Activated CD4-positive, alpha-beta T cell treated with anti-CD3 and anti-CD28 coated beads, Interleukin-2, amount 10 ng/mL, durations not matched to agents 7 days and 5 days (primary cell): ENCODE measurements around the gene AGAP3. TPM values are rescaled to one million over a fixed set of nuclear protein-coding genes. Genes with fewer than 3 reads are reported as not detected.

Source experiments
- CTCF ChIA-PET: fragments of 350-600 bp; sonication (Branson Sonifier 250); formaldehyde crosslinking; loops from one replicate; lab custom pipeline; 2021; ENCODE audit warnings: antibody characterized with exemption; lab: Charles Lee
- POLR2A ChIA-PET: fragments of 350-600 bp; sonication (Branson Sonifier 250); formaldehyde crosslinking; loops from one replicate; lab custom pipeline; 2021; ENCODE audit warnings: antibody characterized with exemption; lab: Charles Lee
- DNase-seq: peaks from one replicate; pipeline ENCODE4 v3.0.0-alpha.2; 2020
- H3K27ac Mint-ChIP-seq: one replicate; pipeline ENCODE4 v1.8.0; 2021; ENCODE audit warnings: mild to moderate bottlenecking, moderate library complexity, mixed read lengths
- H3K27me3 Mint-ChIP-seq: one replicate; pipeline ENCODE4 v1.8.0; 2021; ENCODE audit warnings: mixed read lengths
- H3K36me3 Mint-ChIP-seq: one replicate; pipeline ENCODE4 v1.8.0; 2021; ENCODE audit warnings: low read depth, mixed read lengths
- H3K4me1 Mint-ChIP-seq: one replicate; pipeline ENCODE4 v1.8.0; 2021; ENCODE audit warnings: mixed read lengths
- H3K4me3 Mint-ChIP-seq: one replicate; pipeline ENCODE4 v1.8.0; 2021; ENCODE audit warnings: mild to moderate bottlenecking, moderate library complexity, mixed read lengths
- H3K9me3 Mint-ChIP-seq: one replicate; pipeline ENCODE4 v1.8.0; 2021; ENCODE audit warnings: mixed read lengths
- total RNA-seq, 2 experiments: library from RNA; stranded (reverse); gene quantifications; one replicate each; pipeline ENCODE4 v1.2.3, GENCODE V29; 2021

The AGAP3 gene
- total RNA-seq, 2 experiments from 2014 or later: 18.1 to 19.7 TPM

DNA sequence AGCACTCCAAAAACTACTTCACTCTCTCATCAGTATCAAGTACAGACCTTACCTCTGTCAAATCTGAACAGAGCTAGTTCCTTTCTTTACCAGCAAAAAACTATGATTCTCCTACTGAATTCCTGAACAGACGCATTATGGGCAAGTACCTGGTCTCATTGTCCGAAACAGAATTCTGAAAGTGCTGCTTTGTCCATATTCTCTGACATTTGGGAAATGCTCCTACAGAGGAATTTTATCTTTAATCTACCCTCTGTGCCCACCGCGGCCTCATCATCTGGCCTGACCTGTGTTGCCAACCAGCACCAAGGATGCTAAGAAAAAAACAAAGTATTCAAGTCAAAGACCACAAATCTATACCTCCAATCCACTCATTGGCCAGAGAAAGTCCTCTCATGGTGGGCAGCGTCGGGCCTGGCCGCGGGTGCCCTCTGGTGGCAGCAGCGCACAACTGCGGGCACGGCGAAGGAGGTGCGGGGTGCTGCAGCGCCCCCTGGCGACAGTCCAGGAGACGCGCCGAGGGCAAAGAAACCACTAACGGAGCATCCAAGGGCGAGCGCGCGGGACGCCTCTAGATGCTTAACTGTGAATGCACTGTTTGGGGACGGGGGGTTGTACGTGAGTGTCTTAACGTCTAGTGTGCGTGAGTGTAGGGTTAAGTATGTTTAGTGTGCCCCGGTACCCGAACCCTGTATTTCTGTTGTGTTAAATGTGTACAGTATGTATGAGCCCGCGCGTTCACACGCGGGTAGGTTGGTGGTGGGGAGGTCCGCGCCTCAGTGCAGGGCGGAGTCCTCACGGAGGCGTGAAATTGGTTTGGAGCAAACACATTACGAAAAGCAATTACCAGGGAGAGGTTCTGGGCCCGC lies 86.2 kb downstream of the AGAP3 start:
- peaks cover 53% of the 10 kb centered on the region for H3K27me3 Mint-ChIP-seq
- no peaks in the 10 kb centered on the region for H3K9me3 Mint-ChIP-seq
- no peak overlapping the region for H3K4me3 Mint-ChIP-seq
- CTCF ChIA-PET: interaction anchor here (0.6 to 1.0 kb wide), 6 partner anchors 9 to 212 kb away, joined by 3 to 5 read pairs (median 3); partner anchors contain the start of gene CHPF2
- POLR2A ChIA-PET: no interaction called here
- H3K36me3 Mint-ChIP-seq: no peaks in the 10 kb centered on the region
- H3K27ac Mint-ChIP-seq: no peak overlapping the region
- DNase-seq: peak; percentile 77
- H3K4me1 Mint-ChIP-seq: peaks cover 4% of the 10 kb centered on the region

DNA sequence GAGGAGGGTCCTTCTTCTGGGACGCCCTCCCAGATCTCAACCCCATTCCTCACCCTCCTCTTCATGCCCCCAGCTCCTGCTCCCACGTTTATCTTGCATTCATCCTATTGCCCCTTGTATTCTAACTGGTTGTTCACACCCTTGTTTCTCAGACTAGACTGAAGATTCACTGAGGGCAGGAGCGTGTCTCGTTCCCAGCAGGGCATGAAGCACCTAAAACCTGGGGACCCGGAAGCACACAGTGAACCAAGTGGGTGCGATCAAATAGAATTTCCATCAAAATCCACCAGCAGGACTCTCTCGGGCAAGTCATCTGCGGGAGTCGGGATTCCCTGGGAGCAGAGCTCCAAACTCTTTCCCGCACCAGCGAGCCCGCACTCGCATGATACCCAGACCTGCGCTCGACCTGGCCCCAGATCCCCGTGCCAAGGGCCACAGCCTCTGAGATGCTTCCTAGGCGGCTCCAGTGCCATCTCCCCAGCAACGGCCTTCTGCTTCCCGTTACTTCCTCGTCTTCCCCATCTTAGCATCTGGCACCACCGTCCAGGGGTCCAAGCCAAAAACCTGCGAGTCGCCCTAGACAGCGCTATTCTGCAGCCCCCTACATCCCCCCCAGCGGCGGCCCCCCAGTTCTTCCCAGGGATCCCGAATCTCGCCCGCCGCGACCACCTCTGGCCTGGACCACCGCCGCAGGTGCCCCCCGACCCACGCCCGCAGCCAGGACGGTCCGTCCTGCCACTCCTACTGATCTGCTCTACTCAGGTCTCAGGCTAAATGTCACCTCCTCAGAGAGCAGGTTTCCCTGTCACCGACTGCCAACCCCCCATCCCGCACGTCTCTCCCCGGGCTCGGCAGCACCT lies 87.3 kb downstream of the AGAP3 start:
- POLR2A ChIA-PET: no interaction called here
- Mint-ChIP-seq H3K9me3 (no peaks in the 10 kb centered on the region), H3K27me3 (peaks cover 47% of the 10 kb centered on the region), H3K36me3 (no peaks in the 10 kb centered on the region), H3K4me1 (peaks cover under 1% of the 10 kb centered on the region), H3K4me3 (no peak overlapping the region), H3K27ac (no peak overlapping the region)
- DNase-seq: no peak
- CTCF ChIA-PET: interaction anchor here (1.0 kb wide), 1 partner anchor 13 kb away, joined by 3 read pairs; no protein-coding TSS in a partner anchor

DNA sequence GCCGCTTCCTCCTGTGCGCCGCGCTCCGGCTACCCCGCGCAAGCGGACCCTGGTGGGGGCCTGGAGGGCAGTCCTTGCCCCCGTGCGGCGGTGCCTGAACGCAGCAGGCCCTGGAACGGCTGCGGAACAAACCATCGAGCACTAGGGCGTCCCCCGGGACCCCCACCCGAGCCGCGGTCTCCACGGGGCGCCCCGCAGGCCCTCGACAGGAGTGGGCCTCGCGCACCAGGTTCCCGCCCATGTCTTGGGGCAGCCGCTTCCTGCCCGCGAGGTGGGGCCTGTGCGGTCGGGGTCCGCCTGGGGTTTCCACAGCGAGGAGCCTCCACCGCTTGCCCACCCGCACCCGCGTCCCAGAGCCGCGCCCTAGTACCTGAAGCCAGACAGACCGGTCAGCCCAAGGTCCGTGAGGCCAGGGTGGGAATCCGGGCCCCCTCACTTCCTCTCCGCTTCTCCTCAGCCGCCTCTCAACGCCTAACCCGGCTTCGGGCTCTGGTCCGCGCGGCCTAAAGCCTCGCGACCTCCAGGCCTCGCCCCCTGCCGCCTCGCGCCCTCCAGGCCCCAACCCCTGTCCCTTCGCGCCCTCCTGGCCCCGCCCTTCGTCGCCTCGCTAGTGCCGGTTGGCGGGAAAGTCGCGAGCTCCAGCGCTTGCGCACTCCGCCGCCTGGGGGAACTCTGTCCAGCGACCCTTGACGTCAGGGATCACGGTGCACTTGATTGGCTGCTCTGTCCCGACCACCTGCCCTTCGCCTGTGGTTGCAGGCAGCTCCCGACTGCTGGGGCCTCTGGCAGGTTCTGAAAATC lies 88.2 kb downstream of the AGAP3 start:
- H3K27me3 Mint-ChIP-seq: peaks cover 41% of the 10 kb centered on the region
- DNase-seq: no peak
- no peak overlapping the region for H3K27ac Mint-ChIP-seq
- no peaks in the 10 kb centered on the region for H3K4me1 Mint-ChIP-seq
- ChIA-PET POLR2A (no interaction called here), CTCF (interaction anchor here (0.7 to 1.0 kb wide), 2 partner anchors 9 to 32 kb away, joined by 3 read pairs; no protein-coding TSS in a partner anchor)
- H3K9me3 Mint-ChIP-seq: no peaks in the 10 kb centered on the region
- H3K36me3 Mint-ChIP-seq: no peaks in the 10 kb centered on the region
- no peak overlapping the region for H3K4me3 Mint-ChIP-seq

DNA sequence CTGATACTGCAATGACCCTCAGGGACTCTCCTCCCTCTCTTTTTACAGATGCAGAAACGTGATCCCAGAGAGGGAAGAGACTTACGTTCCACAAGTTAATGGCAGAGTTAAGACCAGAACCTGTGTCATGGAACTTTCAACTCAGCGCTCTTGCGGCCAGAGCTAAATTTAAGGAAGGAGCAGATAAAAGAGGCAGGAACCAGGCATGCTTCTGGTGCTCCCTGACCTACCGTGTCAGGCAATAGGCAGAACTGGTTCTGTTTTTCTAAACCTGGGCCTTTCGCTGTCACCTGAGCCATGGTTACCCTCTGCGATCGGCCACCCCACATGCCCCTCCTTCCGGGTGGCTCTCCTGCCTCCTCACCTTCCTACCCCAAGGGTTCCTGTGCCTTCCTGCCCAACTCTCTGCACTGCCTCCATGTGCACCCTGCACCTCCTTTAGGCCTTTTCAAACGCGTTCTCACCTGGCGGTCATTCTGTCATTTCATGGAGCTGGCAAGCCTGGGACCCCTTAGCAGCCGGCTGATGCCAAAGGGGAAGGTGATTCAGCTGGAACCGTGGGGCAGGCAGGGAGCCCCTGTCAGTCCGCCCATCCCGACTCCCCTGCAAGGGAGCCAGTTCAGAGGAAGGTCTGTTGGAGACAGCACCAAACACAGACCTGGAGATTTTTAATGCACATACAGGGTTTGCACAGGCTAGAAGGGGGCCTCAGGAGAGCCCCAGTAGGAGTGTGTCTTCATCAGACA lies 88.9 kb downstream of the AGAP3 start:
- no peak for DNase-seq
- Mint-ChIP-seq H3K36me3 (no peaks in the 10 kb centered on the region), H3K27ac (no peak overlapping the region), H3K9me3 (no peaks in the 10 kb centered on the region), H3K4me3 (no peak overlapping the region), H3K4me1 (no peaks in the 10 kb centered on the region), H3K27me3 (peaks cover 34% of the 10 kb centered on the region)
- ChIA-PET POLR2A (no interaction called here), CTCF (interaction anchor here (0.7 to 1.0 kb wide), 2 partner anchors 9 to 31 kb away, joined by 3 read pairs; no protein-coding TSS in a partner anchor)

DNA sequence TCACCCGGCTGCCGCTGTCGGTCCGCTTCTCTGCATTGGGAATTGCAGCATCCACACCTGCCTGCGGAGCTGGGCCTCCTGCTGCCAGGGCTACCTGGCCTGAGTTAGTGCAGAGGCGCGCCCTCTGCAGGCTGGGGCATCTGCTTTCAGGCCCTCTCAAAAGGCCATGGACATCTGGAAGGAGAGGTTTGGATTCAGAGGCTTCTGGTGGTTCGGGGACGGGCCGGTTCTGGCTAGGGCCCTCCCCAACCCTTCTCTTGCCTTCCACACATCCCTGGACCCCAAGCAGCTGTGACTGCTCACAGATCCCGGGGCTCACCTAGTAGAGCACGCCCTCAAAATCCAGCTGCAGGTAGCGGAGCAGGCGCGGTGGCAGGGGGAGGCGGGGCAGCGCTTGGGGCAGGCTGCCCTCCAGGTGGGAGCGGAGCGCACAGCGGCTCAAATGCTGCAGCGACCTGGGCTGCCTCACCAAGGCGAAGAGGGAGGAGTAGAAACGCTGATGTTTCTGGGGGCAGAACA lies 89.6 kb downstream of the AGAP3 start:
- Mint-ChIP-seq H3K9me3 (no peaks in the 10 kb centered on the region), H3K27ac (no peak overlapping the region), H3K4me1 (no peaks in the 10 kb centered on the region), H3K4me3 (no peak overlapping the region), H3K27me3 (peaks cover 29% of the 10 kb centered on the region), H3K36me3 (no peaks in the 10 kb centered on the region)
- ChIA-PET CTCF (interaction anchor here (1.0 kb wide), 1 partner anchor 10 kb away, joined by 3 read pairs; no protein-coding TSS in a partner anchor), POLR2A (no interaction called here)
- no peak for DNase-seq

DNA sequence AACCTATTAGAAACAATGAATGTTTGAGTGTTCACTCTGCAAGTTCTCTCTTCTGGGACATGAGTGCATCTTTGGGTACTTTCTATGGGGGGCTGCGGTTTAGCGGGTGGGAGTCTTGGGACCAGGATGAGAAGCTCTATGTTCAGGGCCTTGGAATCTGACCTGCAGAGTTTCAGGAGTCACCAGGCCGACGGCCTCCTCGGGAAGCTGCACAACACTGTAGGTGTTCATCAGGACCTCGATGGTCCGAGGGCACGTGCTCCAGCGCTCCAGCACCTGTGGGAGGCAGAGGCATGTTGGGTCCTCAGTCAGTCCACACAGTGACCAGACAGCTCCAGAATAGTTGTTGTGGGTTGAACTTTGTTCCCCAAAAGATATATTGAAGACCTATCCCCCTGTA lies 90.1 kb downstream of the AGAP3 start:
- Mint-ChIP-seq H3K4me1 (no peaks in the 10 kb centered on the region), H3K4me3 (no peak overlapping the region), H3K36me3 (no peaks in the 10 kb centered on the region), H3K27ac (no peak overlapping the region), H3K9me3 (no peaks in the 10 kb centered on the region), H3K27me3 (peaks cover 24% of the 10 kb centered on the region)
- ChIA-PET CTCF (interaction anchor here (1.1 to 1.6 kb wide), 2 partner anchors 9 to 66 kb away, joined by 3 to 6 read pairs; partner anchors contain the start of gene GBX1), POLR2A (no interaction called here)
- DNase-seq: no peak

DNA sequence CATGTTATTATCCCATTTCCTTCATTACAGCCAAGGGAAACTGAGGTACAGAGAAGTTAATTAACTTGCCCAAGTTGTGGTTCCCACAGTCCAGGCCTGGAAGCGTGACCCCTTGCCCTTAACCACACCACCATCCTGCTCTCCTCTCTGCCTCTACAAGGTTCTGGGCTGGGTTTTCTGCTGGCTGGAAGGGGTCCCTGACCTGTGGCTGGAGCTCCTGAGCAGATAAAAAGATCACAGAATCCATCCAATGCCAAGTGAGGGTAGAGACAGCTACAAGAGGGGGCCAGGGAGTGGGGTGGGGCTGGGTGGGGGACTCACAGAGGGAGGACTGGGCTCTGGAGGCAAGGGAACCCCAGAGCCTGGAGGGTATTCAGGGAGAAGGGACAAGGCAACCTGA lies 91.0 kb downstream of the AGAP3 start:
- H3K4me1 Mint-ChIP-seq: no peaks in the 10 kb centered on the region
- H3K4me3 Mint-ChIP-seq: no peak overlapping the region
- no peaks in the 10 kb centered on the region for H3K36me3 Mint-ChIP-seq
- no peaks in the 10 kb centered on the region for H3K9me3 Mint-ChIP-seq
- H3K27me3 Mint-ChIP-seq: peaks cover 20% of the 10 kb centered on the region
- DNase-seq: no peak
- ChIA-PET POLR2A (no interaction called here), CTCF (interaction anchor here (1.1 to 1.6 kb wide), 2 partner anchors 10 to 67 kb away, joined by 3 to 6 read pairs; partner anchors contain the start of gene GBX1)
- H3K27ac Mint-ChIP-seq: no peak overlapping the region

- Mint-ChIP-seq H3K27ac (no peak overlapping the region), H3K4me3 (no peak overlapping the region), H3K9me3 (no peaks in the 10 kb centered on the region), H3K27me3 (peaks cover 12% of the 10 kb centered on the region), H3K36me3 (no peaks in the 10 kb centered on the region), H3K4me1 (no peaks in the 10 kb centered on the region)
- no peak for DNase-seq
- POLR2A ChIA-PET: no interaction called here
- CTCF ChIA-PET: interaction anchor here (1.6 kb wide), 1 partner anchor 11 kb away, joined by 6 read pairs; the partner anchor contains the start of gene GBX1
These were observed 92.0 kb downstream of the AGAP3 start for GRCh38 chr7:151178236-151178635.

GRCh38 chr7:151178831-151179230 lies 92.6 kb downstream of the AGAP3 start:
- Mint-ChIP-seq H3K36me3 (no peaks in the 10 kb centered on the region), H3K4me1 (no peaks in the 10 kb centered on the region), H3K27me3 (peaks cover 10% of the 10 kb centered on the region), H3K9me3 (no peaks in the 10 kb centered on the region), H3K27ac (no peak overlapping the region), H3K4me3 (no peak overlapping the region)
- no peak for DNase-seq
- CTCF ChIA-PET: no interaction called here
- POLR2A ChIA-PET: no interaction called here

- no peaks in the 10 kb centered on the region for H3K9me3 Mint-ChIP-seq
- no peak overlapping the region for H3K4me3 Mint-ChIP-seq
- H3K27me3 Mint-ChIP-seq: peaks cover 10% of the 10 kb centered on the region
- CTCF ChIA-PET: no interaction called here
- POLR2A ChIA-PET: no interaction called here
- no peaks in the 10 kb centered on the region for H3K4me1 Mint-ChIP-seq
- no peak for DNase-seq
- no peak overlapping the region for H3K27ac Mint-ChIP-seq
- no peaks in the 10 kb centered on the region for H3K36me3 Mint-ChIP-seq
These were observed 93.1 kb downstream of the AGAP3 start for GRCh38 chr7:151179287-151179860.

- Mint-ChIP-seq H3K4me1 (no peaks in the 10 kb centered on the region), H3K36me3 (no peaks in the 10 kb centered on the region), H3K9me3 (no peaks in the 10 kb centered on the region), H3K27ac (no peak overlapping the region), H3K4me3 (no peak overlapping the region), H3K27me3 (peaks cover 9% of the 10 kb centered on the region)
- POLR2A ChIA-PET: no interaction called here
- CTCF ChIA-PET: no interaction called here
- DNase-seq: no peak
These were observed 93.7 kb downstream of the AGAP3 start for GRCh38 chr7:151179946-151180345.
